NCI-H510A treated with DMSO at 0.1 percent for 48 hours (cell line): ENCODE results near the gene TSC2.
"Not testable (repeated sequence)": the region's sequence is repeated elsewhere in the genome, so short reads cannot be mapped to it uniquely, and the experiment has no call there.

Experiments
- DNase-seq: peaks from one replicate; lab custom pipeline; 2025; lab: John Stamatoyannopoulos, UW

TSC2 gene

GRCh38 chr16:2106211-2106610 lies 58.4 kb downstream of the TSC2 start:
- DNase-seq: not testable (repeated sequence)

DNA sequence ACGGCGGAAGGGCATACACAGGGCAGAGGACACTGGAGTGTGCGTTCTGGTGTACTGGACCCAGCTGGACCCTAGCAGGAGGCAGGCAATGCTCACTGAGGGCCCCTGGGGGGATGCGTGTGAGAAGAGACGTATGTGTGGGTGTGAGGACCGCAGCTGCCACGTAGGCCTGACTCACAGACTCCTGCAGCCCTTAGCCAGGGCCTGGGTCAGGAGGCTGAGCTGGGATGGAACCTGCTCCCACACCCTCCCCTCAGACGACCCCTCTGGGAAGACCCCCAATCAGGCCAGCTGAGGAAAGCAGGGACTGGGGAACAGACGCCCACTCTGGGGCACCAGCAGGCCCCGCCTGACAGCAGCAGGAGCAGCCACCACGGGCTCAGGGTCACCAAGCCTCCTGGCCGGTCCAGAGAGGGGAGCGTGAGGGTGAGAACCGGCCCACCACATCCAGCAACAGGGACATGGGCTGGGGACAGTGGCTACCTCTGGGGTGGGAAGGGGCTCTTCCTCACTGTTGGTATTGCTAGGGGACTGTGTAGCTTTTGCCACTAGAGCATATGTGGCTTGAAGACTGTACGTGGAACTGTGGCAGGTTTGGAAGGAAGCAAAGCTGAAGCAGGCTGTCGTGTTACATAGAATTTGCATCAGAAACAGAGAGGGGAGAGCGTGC lies 59.5 kb downstream of the TSC2 start:
- DNase-seq: not testable (repeated sequence)

DNA sequence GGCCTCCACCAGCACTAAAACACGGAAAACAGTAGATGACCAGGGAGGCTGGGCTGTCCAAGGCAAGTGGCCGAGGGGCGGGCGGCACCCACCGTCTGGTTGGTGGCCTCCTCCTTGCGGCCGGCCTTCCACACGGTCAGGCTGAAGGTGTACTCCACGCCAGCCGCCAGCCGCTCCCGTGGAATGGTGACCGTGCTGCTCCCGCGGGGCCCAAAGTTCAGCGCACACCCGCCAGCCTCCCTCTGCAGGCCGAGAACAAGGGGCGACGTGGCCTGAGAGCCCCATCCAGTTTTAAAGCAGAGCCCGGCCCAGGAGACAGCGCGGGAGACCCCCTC lies 60.0 kb downstream of the TSC2 start:
- DNase-seq: not testable (repeated sequence)

- not testable (repeated sequence) for DNase-seq
Observed at GRCh38 chr16:2108446-2109270, 60.9 kb downstream of the TSC2 start.

DNA sequence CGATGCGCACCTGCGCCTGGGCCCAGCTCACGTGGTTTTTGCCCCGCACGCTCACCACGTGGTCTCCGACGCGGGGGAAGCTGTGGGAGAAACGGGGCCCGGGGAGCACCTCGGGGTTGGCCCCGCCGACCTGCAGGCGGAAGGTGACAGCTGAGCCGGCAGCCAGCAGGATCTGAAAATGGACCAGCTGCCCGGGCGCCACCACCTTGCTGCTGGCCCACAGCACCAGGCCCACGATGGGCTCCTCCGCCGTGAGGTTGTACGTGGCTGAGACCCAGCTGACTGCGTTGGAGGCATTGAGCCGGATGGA lies 61.4 kb downstream of the TSC2 start:
- DNase-seq: not testable (repeated sequence)

DNA sequence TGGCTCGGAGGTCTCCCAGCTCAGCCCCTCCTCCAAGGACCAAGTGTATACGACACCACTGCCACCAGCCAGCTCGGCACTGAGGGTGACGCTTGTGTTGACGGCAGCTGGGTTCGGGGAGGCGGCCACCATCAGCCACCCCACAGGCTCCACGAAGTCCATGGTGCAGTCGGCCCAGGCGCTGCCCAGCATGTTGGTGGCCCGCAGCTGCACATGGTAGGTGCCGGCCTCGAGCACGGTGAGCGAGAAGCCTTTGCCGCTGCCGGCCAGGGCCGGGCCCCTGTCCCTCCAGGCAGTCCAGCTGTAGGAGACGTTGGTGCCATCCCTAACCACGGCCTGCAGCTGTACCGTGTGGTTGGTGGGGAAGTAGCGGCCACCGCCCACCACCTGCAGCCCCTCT lies 62.1 kb downstream of the TSC2 start:
- not testable (repeated sequence) for DNase-seq

GRCh38 chr16:2110332-2111008 lies 62.7 kb downstream of the TSC2 start:
- not testable (repeated sequence) for DNase-seq

DNA sequence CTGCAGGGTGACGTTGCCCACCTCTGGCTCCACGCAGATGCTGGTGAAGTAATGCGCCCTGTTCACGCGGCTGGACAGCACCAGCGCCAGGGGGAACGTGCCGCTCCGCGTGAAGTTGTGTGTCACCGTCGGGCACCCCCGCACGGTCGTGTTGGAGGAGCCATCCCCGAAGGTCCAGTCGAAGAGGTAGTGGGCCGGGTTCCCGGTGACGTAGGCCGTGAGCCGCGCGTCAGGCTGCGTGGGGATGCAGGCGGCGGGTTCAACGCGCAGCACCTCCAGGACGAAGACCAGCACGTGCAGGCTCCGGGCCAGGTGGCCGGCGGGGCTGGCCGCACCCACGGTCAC lies 63.2 kb downstream of the TSC2 start:
- DNase-seq: not testable (repeated sequence)

DNA sequence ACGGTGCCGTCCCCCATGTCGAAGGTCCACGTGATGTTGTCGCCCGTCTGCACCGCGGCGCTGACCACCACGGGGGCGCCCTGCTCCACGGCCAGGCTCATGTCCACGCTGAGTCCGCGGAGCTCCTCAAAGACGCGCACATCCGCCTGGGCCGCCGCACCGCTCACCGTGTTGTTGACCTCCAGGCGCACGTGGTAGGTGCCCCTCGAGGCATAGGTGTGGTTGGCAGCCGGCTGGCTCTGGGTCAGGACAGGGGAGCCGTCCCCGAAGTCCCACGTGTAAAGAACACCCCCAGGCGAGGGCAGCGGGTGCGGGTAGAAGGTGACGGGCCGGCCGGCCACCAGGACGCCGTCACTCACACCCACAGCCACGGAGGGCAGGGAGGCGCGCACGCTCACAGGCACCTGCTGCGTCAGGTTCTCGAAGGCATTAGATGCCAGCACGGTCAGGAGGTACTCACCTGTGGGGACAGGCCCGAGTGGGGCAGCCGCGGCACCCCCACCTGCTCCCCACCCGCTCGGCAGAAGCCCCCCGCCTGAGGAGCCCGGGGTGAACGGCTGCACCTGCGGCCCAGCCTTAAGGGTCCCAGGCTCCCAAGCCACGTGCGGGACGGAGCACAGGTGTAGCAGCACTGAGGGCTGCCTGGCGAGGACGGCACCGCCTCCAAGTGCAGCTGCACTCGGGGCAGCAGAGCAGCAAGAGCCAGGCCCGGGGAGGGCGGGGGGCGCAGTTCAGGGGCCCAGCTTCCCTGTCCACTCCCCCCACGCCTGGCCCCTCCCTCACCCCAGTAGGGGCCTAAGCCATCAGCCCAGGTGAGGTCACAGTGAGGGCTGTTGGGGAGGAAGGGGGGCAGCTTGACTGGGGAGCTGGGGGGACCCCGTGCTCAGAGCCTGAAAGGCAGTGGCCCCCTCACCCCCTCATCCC lies 63.9 kb downstream of the TSC2 start:
- DNase-seq: not testable (repeated sequence)

- DNase-seq: not testable (repeated sequence)
Observed at GRCh38 chr16:2112539-2113106, 64.8 kb downstream of the TSC2 start.

DNA sequence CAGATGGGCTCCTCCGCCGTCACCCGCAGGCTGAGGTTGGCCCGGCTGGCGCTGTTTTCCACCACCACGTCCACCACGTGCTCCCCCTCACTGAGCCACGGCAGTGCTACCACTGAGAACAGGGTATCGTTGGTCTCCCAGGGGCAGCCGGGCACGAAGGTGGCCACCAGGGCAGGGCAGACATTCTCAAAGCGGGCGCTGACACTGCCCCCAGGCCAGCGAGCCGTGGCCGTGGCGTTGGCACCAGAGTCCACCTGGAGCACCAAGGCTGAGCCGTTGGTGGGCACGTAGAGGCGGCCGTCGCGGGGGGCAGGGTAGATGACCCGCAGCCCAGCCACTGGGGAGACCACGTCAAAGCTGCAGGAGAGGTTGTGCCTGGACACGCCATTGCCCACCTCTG lies 66.4 kb downstream of the TSC2 start:
- DNase-seq: not testable (repeated sequence)

- DNase-seq: not testable (repeated sequence)
Observed at GRCh38 chr16:2114885-2115590, 67.3 kb downstream of the TSC2 start.

- no peak for DNase-seq
Observed at GRCh38 chr16:2115591-2115973, 67.8 kb downstream of the TSC2 start.

- not testable (repeated sequence) for DNase-seq
Observed at GRCh38 chr16:2116428-2116827, 68.6 kb downstream of the TSC2 start.

DNA sequence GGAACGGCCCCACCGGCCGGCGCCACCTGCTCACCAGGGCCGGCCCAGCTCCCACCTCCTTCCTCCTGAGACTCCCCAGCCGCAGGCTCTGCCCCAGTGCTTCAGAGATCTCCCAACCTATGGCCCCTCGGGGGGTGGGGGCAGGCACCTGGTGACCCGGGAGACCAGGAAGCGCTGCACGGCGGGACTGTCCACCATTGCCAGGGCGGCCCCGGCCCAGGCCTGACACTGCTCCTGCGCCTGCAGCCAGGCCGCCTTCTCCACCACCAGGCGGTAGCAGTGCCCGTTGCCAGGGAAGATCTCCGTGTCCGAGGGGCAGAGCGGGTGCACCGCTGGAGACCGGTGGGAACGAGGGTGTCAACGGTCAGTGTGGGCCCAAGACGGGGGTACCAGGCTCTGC lies 69.6 kb downstream of the TSC2 start:
- not testable (repeated sequence) for DNase-seq

DNA sequence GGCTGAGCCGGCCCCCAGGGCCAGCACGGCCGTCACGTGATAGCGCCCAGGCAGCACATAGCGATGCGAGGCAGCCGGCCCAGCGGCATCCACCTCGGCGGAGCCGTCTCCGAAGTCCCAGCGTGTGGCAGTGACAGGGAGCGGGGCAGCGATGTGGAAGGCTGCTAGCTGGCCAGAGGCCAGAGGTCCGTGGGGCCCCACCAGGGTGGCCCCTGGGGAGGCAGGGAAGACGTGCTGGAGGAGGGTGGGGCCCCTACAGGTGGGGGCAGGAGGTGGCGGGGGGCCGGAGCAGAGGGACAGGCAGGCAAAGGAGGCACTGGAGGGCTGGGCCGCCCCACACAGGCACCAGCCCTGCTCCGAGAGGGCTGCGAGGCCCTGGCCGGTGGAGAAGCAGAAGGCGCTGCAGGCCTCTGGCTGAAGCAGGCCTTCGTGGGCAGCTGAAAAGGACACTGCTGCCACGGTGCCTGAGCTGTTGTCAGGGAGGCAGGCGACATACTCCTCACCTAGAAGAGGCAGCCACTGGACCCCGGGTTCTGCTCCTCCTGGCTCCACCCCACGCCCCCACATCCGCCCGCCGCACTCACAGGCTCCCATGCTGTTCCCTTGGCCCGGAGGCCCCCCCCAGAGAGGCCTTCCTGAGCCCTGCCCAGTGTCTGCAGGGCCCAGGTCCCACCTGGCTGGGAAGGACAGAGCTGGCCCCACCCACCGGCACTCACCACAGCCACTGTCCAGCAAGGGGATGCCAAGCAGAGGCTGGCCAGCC lies 70.4 kb downstream of the TSC2 start:
- not testable (repeated sequence) for DNase-seq

DNA sequence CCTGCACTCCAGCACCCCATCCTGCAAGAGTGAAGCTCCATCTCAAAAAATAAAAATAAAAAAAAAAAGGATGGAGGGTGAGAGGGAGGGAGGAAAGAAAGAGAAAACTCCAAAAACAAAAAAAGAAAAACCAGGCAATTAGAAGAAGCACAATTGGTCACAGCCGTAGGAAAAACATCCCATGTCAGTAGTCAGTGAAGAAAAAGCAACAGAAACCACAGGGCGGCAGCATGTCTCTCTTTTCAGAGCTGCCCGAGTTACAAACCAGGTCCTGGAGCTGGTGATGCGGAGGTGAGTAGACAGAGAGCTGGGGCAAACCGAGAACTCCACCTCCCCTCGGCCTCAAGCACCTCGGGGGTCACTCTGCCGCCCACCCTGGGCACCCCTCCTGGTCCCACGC lies 73.5 kb downstream of the TSC2 start:
- DNase-seq: not testable (repeated sequence)

DNA sequence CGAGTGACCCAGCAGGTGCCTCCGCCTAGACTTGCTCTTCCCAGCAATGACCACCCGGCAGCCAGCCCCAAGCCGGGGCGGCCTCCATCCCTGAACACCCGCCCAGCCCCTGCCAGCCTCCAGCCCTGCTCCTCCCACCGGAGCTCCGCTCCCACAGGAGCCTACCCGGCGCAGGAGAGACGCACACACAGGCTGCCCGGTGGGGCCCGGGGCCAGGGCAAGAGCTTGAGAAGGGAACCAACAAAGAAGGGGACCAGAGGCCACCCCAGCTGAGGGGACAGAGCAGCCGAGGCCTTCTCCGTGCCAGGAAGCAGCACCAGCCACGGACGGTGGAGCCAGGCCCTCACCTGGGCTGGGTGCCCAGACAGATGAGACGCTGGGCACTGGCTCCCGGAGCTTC lies 74.1 kb downstream of the TSC2 start:
- DNase-seq: no peak

- DNase-seq: no peak
Observed at GRCh38 chr16:2122429-2122828, 74.6 kb downstream of the TSC2 start.

- DNase-seq: not testable (repeated sequence)
Observed at GRCh38 chr16:2122934-2123683, 75.3 kb downstream of the TSC2 start.
